ENCODE measurements around the gene LY6G5C.

GRCh38 chr6:31664790-31665500 is 15.9 kb downstream of the LY6G5C start, which contains the start of gene GPANK1:
- TF ChIP-seq, protein P1, sequence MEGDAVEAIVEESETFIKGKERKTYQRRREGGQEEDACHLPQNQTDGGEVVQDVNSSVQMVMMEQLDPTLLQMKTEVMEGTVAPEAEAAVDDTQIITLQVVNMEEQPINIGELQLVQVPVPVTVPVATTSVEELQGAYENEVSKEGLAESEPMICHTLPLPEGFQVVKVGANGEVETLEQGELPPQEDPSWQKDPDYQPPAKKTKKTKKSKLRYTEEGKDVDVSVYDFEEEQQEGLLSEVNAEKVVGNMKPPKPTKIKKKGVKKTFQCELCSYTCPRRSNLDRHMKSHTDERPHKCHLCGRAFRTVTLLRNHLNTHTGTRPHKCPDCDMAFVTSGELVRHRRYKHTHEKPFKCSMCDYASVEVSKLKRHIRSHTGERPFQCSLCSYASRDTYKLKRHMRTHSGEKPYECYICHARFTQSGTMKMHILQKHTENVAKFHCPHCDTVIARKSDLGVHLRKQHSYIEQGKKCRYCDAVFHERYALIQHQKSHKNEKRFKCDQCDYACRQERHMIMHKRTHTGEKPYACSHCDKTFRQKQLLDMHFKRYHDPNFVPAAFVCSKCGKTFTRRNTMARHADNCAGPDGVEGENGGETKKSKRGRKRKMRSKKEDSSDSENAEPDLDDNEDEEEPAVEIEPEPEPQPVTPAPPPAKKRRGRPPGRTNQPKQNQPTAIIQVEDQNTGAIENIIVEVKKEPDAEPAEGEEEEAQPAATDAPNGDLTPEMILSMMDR (IDR thresholded peaks at IDR 0.05), result no peak
- peak; percentile 62 to 81 for TF ChIP-seq POLR2A (IDR thresholded peaks at IDR 0.05)
